ENCODE results near the gene NLRX1. TPM values are rescaled to one million over a fixed set of nuclear protein-coding genes. Genes with fewer than 3 reads are reported as not detected.
A peak's percentile ranks its signal among the peaks of the same experiment; 100 is the strongest.

NLRX1 gene
- polyA plus RNA-seq, 1 of the 3 experiments (the other 2 are of a cell fraction): 13.7 TPM

DNA sequence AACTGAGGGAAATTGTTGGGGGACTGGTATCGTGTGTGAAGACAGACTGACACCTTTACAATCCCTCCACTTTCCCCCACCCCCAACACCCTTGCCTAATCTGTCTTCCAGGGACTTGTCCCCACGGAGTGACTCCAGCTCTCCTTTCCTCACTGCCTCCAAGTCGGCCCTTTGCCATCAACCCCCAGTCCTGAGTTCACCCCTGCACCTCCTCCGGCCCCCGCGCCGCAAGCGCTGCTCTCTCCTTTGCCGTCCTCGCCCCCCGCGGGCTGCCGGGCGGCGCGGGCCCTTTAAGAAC lies 19.9 kb upstream of the NLRX1 start:
- TF ChIP-seq MEF2A (IDR thresholded peaks at IDR 0.05; ENCODE audit: borderline replicate concordance, low read depth) (no peak), TEAD4 (IDR thresholded peaks at IDR 0.05; ENCODE audit: borderline replicate concordance, insufficient read depth) (no peak), SIN3A (IDR thresholded peaks at IDR 0.05; ENCODE audit: borderline replicate concordance, low read depth, low read length) (no peak), POLR2AphosphoS5 (IDR thresholded peaks at IDR 0.05; ENCODE audit: low read depth, low read length) (no peak), MXI1 (IDR thresholded peaks at IDR 0.05; ENCODE audit: low read depth, low read length) (no peak), GATA2 (CRISPR knock-in tag; IDR thresholded peaks at IDR 0.05) (no peak), TCF12 (IDR thresholded peaks at IDR 0.05) (no peak), NFIC (IDR thresholded peaks at IDR 0.05; ENCODE audit: borderline replicate concordance) (no peak), PBX3 (IDR thresholded peaks at IDR 0.05) (no peak), EP300 (IDR thresholded peaks at IDR 0.05; ENCODE audit: borderline replicate concordance in 1 of 2, low read depth in 1 of 2, low read length in 1 of 2) (no peak)
- TF ChIP-seq, protein P1, sequence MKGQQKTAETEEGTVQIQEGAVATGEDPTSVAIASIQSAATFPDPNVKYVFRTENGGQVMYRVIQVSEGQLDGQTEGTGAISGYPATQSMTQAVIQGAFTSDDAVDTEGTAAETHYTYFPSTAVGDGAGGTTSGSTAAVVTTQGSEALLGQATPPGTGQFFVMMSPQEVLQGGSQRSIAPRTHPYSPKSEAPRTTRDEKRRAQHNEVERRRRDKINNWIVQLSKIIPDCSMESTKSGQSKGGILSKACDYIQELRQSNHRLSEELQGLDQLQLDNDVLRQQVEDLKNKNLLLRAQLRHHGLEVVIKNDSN (IDR thresholded peaks at IDR 0.05; ENCODE audit: borderline replicate concordance, low read depth): no peak
- TF ChIP-seq, protein P2, sequence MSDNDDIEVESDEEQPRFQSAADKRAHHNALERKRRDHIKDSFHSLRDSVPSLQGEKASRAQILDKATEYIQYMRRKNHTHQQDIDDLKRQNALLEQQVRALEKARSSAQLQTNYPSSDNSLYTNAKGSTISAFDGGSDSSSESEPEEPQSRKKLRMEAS (IDR thresholded peaks at IDR 0.05; ENCODE audit: low read depth): no peak
- peaks cover 0 to 13% of the 10 kb centered on the region in 2 experiments; a peak in 1 of 4 replicates for H3K4me1 ChIP-seq (ENCODE audit: control insufficient read depth in 1 of 2, insufficient read depth in 2 of 2, low read depth in 1 of 2, low read length in 1 of 2)
- H2AFZ ChIP-seq (ENCODE audit: low read depth): peak overlapping the region; percentile 90
- H3F3A ChIP-seq (replicated peaks; ENCODE audit: insufficient read depth): no peaks in the 10 kb centered on the region
- no peaks in the 10 kb centered on the region for H3K79me2 ChIP-seq (ENCODE audit: insufficient read depth)
- H3K9me2 ChIP-seq: no peaks in the 10 kb centered on the region
- peak overlapping the region; percentile 49; the same call in 1 of the 2 replicates for H3K9ac ChIP-seq
- H3K36me3 ChIP-seq (replicated peaks in 1 of 2; ENCODE audit: control insufficient read depth in 1 of 2, insufficient read depth in 2 of 2, low read length in 1 of 2): no peaks in the 10 kb centered on the region
- H3K9me3 ChIP-seq: no peaks in the 10 kb centered on the region
- no peaks in the 10 kb centered on the region for H3K27me3 ChIP-seq (ENCODE audit: insufficient read depth)
- no peak overlapping the region for H3K27ac ChIP-seq (ENCODE audit: low read depth in 2 of 2, low read length in 1 of 2)
- ChIA-PET CTCF (interaction anchor here (0.7 to 2.5 kb wide), 8 partner anchors 9 to 191 kb away, joined by 3 to 11 read pairs (median 5); partner anchors contain the start of genes C2CD2L and DPAGT1), POLR2A (interaction anchor here (1.0 kb wide), 1 partner anchor 8 kb away, joined by 3 read pairs; no protein-coding TSS in a partner anchor)
- peak overlapping the region; percentile 91 for H3K4me2 ChIP-seq
- 3% methylated on average over 16 of the region's 16 CpGs for WGBS (ENCODE audit: low lambda C conversion rate)
- peak overlapping the region; percentile 67 to 73 for H3K4me3 ChIP-seq (ENCODE audit: low read depth in 2 of 2, low read length in 1 of 2)
- no peaks in the 10 kb centered on the region for H4K20me1 ChIP-seq (ENCODE audit: insufficient read depth)
- DNase-seq: no peak

DNA sequence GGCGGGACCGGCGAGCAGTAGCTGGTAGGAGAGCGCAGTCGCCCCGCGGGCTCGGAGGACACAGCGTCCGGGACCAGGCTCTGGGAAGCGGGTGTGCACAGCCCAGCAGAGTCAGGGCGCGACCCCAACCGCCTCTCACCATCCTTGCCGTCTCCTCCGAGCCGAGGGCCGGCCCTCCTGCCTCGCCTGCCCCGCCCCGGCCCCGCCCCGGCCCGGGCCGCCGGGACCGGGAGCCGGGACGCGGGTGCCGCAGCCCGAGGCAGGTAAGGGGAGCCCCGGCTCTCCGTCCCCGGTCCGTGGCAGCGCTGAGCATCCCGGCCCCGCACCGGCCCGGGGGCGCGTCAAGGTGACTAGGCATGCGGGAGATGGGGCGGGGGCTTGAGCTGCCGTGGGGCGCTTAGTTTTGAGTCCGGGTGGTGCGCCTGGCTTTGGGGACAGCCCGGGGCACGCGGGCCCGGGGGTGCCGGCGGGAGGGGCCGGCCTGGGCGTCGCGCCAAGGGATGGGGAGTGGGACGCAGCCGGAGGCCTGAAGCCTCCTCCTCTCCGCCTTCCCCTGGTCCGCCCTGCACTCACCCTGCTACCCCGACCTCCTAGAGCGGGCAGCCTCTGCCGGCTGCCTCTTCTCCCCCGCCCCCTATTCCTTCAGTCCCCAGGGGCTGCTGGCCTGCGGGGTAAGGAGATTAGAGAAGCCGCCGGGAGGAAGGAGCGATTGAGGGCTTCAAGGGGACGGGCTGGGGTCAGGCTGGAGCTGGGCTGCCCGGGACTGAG lies 19.3 kb upstream of the NLRX1 start, which contains the start of gene ABCG4:
Gene ABCG4 (plus strand): TSS at position 35 of the 768 bp plus-strand sequence. CDS start 914 bp downstream, outside the sequence.
- peak within 1 kb of the TSS; percentile 91 for H3K4me2 ChIP-seq
- no peaks in the 10 kb centered on the region for H4K20me1 ChIP-seq (ENCODE audit: insufficient read depth)
- peaks cover 0 to 13% of the 10 kb centered on the region in 2 experiments; a peak in 1 of 4 replicates for H3K4me1 ChIP-seq (ENCODE audit: control insufficient read depth in 1 of 2, insufficient read depth in 2 of 2, low read depth in 1 of 2, low read length in 1 of 2)
- H2AFZ ChIP-seq (ENCODE audit: low read depth): peak within 1 kb of the TSS; percentile 90
- H3K4me3 ChIP-seq (ENCODE audit: low read depth in 2 of 2, low read length in 1 of 2): peak within 1 kb of the TSS; percentile 67 to 73
- H3K79me2 ChIP-seq (ENCODE audit: insufficient read depth): no peaks in the 10 kb centered on the region
- ChIA-PET CTCF (interaction anchor here (0.9 to 8.9 kb wide), 10 partner anchors 8 to 172 kb away, joined by 3 to 48 read pairs (median 4); partner anchors contain the start of genes C2CD2L and DPAGT1), POLR2A (interaction anchor here (1.0 kb wide), 1 partner anchor 9 kb away, joined by 3 read pairs; no protein-coding TSS in a partner anchor)
- 3% methylated on average over 21 of the region's 73 CpGs for WGBS (ENCODE audit: low lambda C conversion rate)
- H3K9me2 ChIP-seq: no peaks in the 10 kb centered on the region
- no peaks in the 10 kb centered on the region for H3F3A ChIP-seq (replicated peaks; ENCODE audit: insufficient read depth)
- peak within 1 kb of the TSS; percentile 49; the same call in 1 of the 2 replicates for H3K9ac ChIP-seq
- H3K27ac ChIP-seq (ENCODE audit: low read depth in 2 of 2, low read length in 1 of 2): no peak within 1 kb of the TSS
- H3K36me3 ChIP-seq (replicated peaks in 1 of 2; ENCODE audit: control insufficient read depth in 1 of 2, insufficient read depth in 2 of 2, low read length in 1 of 2): no peaks in the 10 kb centered on the region
- H3K9me3 ChIP-seq: no peaks in the 10 kb centered on the region
- no peaks in the 10 kb centered on the region for H3K27me3 ChIP-seq (ENCODE audit: insufficient read depth)
- peak; percentile 82 for DNase-seq
- no peak for TF ChIP-seq MXI1 (IDR thresholded peaks at IDR 0.05; ENCODE audit: low read depth, low read length)
- TF ChIP-seq, protein P1 (IDR thresholded peaks at IDR 0.05; ENCODE audit: borderline replicate concordance, low read depth): no peak
- no peak for TF ChIP-seq SIN3A (IDR thresholded peaks at IDR 0.05; ENCODE audit: borderline replicate concordance, low read depth, low read length)
- TF ChIP-seq CTCF (IDR thresholded peaks at IDR 0.05): no peak
- TF ChIP-seq RAD21 (IDR thresholded peaks at IDR 0.05; ENCODE audit: low read length): no peak
- TF ChIP-seq NRF1 (IDR thresholded peaks at IDR 0.05; ENCODE audit: low read depth, low read length): no peak
- TF ChIP-seq, protein P3, sequence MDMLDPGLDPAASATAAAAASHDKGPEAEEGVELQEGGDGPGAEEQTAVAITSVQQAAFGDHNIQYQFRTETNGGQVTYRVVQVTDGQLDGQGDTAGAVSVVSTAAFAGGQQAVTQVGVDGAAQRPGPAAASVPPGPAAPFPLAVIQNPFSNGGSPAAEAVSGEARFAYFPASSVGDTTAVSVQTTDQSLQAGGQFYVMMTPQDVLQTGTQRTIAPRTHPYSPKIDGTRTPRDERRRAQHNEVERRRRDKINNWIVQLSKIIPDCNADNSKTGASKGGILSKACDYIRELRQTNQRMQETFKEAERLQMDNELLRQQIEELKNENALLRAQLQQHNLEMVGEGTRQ (IDR thresholded peaks at IDR 0.05; ENCODE audit: borderline replicate concordance, low read depth, low read length): no peak
- no peak for TF ChIP-seq EZH2phosphoT487 (IDR thresholded peaks at IDR 0.05; ENCODE audit: borderline replicate concordance, low read depth)
- no peak for TF ChIP-seq MEF2A (IDR thresholded peaks at IDR 0.05; ENCODE audit: borderline replicate concordance, low read depth)
- no peak for TF ChIP-seq CHD2 (IDR thresholded peaks at IDR 0.05; ENCODE audit: low read length, partially characterized antibody)
